H9 (cell line): ENCODE results near the gene BAIAP2. TPM values are rescaled to one million over a fixed set of nuclear protein-coding genes. Genes with fewer than 3 reads are reported as not detected.

Source experiments
- DNase-seq: peaks from one replicate; pipeline ENCODE4 v3.0.0-alpha.2; 2017
- H2AFZ ChIP-seq: one replicate; pipeline ENCODE4 v1.6.1; 2013; ENCODE audit warnings: mild to moderate bottlenecking, low read length, control low read depth, moderate library complexity
- H2AK5ac ChIP-seq: 2 replicates; pipeline ENCODE4 v1.6.1; 2013; ENCODE audit warnings: low read length, control low read depth, mixed read lengths; ENCODE audit not compliant: insufficient read length
- H2BK120ac ChIP-seq: one replicate; pipeline ENCODE4 v1.6.1; 2013; ENCODE audit warnings: low read depth, mild to moderate bottlenecking, low read length, control low read depth, inconsistent platforms; ENCODE audit not compliant: poor library complexity, severe bottlenecking
- H2BK12ac ChIP-seq: 2 replicates; pipeline ENCODE4 v1.6.1; 2013; ENCODE audit warnings: low read length, control low read depth, mixed read lengths, low read depth; ENCODE audit not compliant: insufficient read length
- H2BK15ac ChIP-seq: 2 replicates; pipeline ENCODE4 v1.6.1; 2013; ENCODE audit warnings: low read depth, low read length, control low read depth
- H2BK20ac ChIP-seq: one replicate; pipeline ENCODE4 v1.6.1; 2013; ENCODE audit warnings: low read depth, mild to moderate bottlenecking, low read length, control low read depth, inconsistent platforms; ENCODE audit not compliant: poor library complexity, severe bottlenecking
- H2BK5ac ChIP-seq: 2 replicates; pipeline ENCODE4 v1.6.1; 2013; ENCODE audit warnings: low read length, control low read depth, mixed read lengths; ENCODE audit not compliant: insufficient read length
- H3K14ac ChIP-seq: 2 replicates; pipeline ENCODE4 v1.6.1; 2013; ENCODE audit warnings: low read length, control low read depth; ENCODE audit not compliant: insufficient read depth
- H3K18ac ChIP-seq: 2 replicates; pipeline ENCODE4 v1.6.1; 2013; ENCODE audit warnings: low read depth, mild to moderate bottlenecking, mixed read lengths, low read length, control low read depth; ENCODE audit not compliant: insufficient read length
- H3K23ac ChIP-seq: 2 replicates; pipeline ENCODE4 v1.6.1; 2013; ENCODE audit warnings: low read length, control low read depth, mixed read lengths, low read depth; ENCODE audit not compliant: insufficient read length
- H3K23me2 ChIP-seq: 2 replicates; pipeline ENCODE4 v1.6.1; 2013; ENCODE audit warnings: low read depth, mild to moderate bottlenecking, mixed read lengths, low read length, control low read depth; ENCODE audit not compliant: insufficient read length, poor library complexity, severe bottlenecking
- H3K27ac ChIP-seq: 2 replicates; pipeline ENCODE4 v1.5.1; 2013; ENCODE audit warnings: low read length, control low read depth, mixed read lengths, low read depth; ENCODE audit not compliant: insufficient read length
- H3K27me3 ChIP-seq: 2 replicates; pipeline ENCODE4 v1.6.1; 2013; ENCODE audit warnings: low read length, control low read depth, inconsistent platforms; ENCODE audit not compliant: insufficient read depth
- H3K4ac ChIP-seq: 2 replicates; pipeline ENCODE4 v1.6.1; 2013; ENCODE audit warnings: low read depth, mild to moderate bottlenecking, control low read depth, inconsistent platforms, low read length, moderate library complexity
- H3K4me1 ChIP-seq: 2 replicates; pipeline ENCODE4 v1.6.1; 2013; ENCODE audit warnings: low read length, control low read depth, inconsistent platforms; ENCODE audit not compliant: insufficient read depth
- H3K4me2 ChIP-seq: 2 replicates; pipeline ENCODE4 v1.6.1; 2013; ENCODE audit warnings: low read length, control low read depth, mixed read lengths; ENCODE audit not compliant: insufficient read length, insufficient read depth
- H3K56ac ChIP-seq: 2 replicates; pipeline ENCODE4 v1.6.1; 2013; ENCODE audit warnings: low read depth, mild to moderate bottlenecking, mixed read lengths, low read length, control low read depth; ENCODE audit not compliant: insufficient read length
- H3K79me1 ChIP-seq: 2 replicates; pipeline ENCODE4 v1.6.1; 2013; ENCODE audit warnings: low read depth, mild to moderate bottlenecking, moderate library complexity, low read length, control low read depth, inconsistent platforms; ENCODE audit not compliant: insufficient read depth, poor library complexity, severe bottlenecking
- H3K79me2 ChIP-seq: 2 replicates; pipeline ENCODE4 v1.6.1; 2013; ENCODE audit warnings: low read length, control low read depth, inconsistent platforms; ENCODE audit not compliant: insufficient read depth
- H3K9ac ChIP-seq: 2 replicates; pipeline ENCODE4 v1.6.1; 2013; ENCODE audit warnings: low read length, control low read depth, mixed read lengths; ENCODE audit not compliant: insufficient read length; ENCODE audit errors: extremely low read depth
- H3K9me3 ChIP-seq: one replicate; pipeline ENCODE4 v1.6.1; 2013; ENCODE audit warnings: low read depth, low read length, inconsistent platforms; ENCODE audit not compliant: control insufficient read depth
- H3T11ph ChIP-seq: one replicate; pipeline ENCODE4 v1.6.1; 2013; ENCODE audit warnings: mild to moderate bottlenecking, low read length, control low read depth, inconsistent platforms
- H4K20me1 ChIP-seq: one replicate; pipeline ENCODE4 v1.6.1; 2013; ENCODE audit not compliant: control insufficient read depth, insufficient read length, insufficient read depth
- H4K5ac ChIP-seq: 2 replicates; pipeline ENCODE4 v1.6.1; 2013; ENCODE audit warnings: low read depth, mild to moderate bottlenecking, mixed read lengths, low read length, control low read depth; ENCODE audit not compliant: insufficient read length
- H4K8ac ChIP-seq: replicated peaks from 2 replicates; pipeline ENCODE4 v1.6.1; 2013; ENCODE audit warnings: low read length, control low read depth, mixed read lengths, low read depth; ENCODE audit not compliant: insufficient read length
- H4K91ac ChIP-seq: 2 replicates; pipeline ENCODE4 v1.6.1; 2013; ENCODE audit warnings: low read depth, mild to moderate bottlenecking, moderate library complexity, mixed read lengths, low read length, control low read depth; ENCODE audit not compliant: insufficient read length
- H3K27ac Mint-ChIP-seq, 3 experiments: 2 replicates in 2 of 3; 3 replicates in 1 of 3; pipeline ENCODE4 v1.8.0; 2020 to 2021; ENCODE audit warnings: mixed read lengths in 3 of 3, mild to moderate bottlenecking in 1 of 3, moderate library complexity in 1 of 3
- H3K27me3 Mint-ChIP-seq: 2 replicates; pipeline ENCODE4 v1.8.0; 2021; ENCODE audit warnings: low read depth, mild to moderate bottlenecking, moderate library complexity, mixed read lengths
- H3K36me3 Mint-ChIP-seq, 3 experiments: 2 replicates in 2 of 3; 3 replicates in 1 of 3; pipeline ENCODE4 v1.8.0; 2020 to 2021; ENCODE audit warnings: low read depth in 3 of 3, mixed read lengths in 3 of 3; ENCODE audit not compliant: insufficient read depth in 1 of 3
- H3K4me1 Mint-ChIP-seq, 2 experiments: 2 replicates each; pipeline ENCODE4 v1.8.0; 2020; ENCODE audit warnings: mixed read lengths in 2 of 2
- H3K4me3 Mint-ChIP-seq, 2 experiments: 2 replicates in 1 of 2; 3 replicates in 1 of 2; pipeline ENCODE4 v1.8.0; 2020 to 2021; ENCODE audit warnings: mild to moderate bottlenecking in 2 of 2, mixed read lengths in 2 of 2, moderate library complexity in 1 of 2
- H3K9me3 Mint-ChIP-seq, 2 experiments: 2 replicates in 1 of 2; 3 replicates in 1 of 2; pipeline ENCODE4 v1.8.0; 2020; ENCODE audit warnings: mild to moderate bottlenecking in 2 of 2, mixed read lengths in 2 of 2, moderate library complexity in 1 of 2
- WGBS: extraction: QIAGEN DNeasy Blood & Tissue Kit; methylation state at CpG from one replicate; pipeline ENCODE4 v1.1.7; 2013; ENCODE audit warnings: missing lambda C conversion rate, low lambda C conversion rate, mixed read lengths; ENCODE audit not compliant: insufficient read length; ENCODE audit errors: extremely low coverage; 5-methylcytosine and 5-hydroxymethylcytosine counted together
- total RNA-seq: library from RNA; stranded (reverse); gene quantifications from 2 replicates; pipeline ENCODE4 v1.2.1, GENCODE V29; 2021
- TF ChIP-seq, protein P1 (sequence below): fragments of 200-600 bp; sonication (generic); conservative IDR thresholded peaks from 3 replicates; pipeline ENCODE4 v1.8.0; 2021; ENCODE audit warnings: antibody characterized with exemption, mild to moderate bottlenecking

BAIAP2 gene
- total RNA-seq, 1 experiment from 2014 or later, result 27.8 TPM

DNA sequence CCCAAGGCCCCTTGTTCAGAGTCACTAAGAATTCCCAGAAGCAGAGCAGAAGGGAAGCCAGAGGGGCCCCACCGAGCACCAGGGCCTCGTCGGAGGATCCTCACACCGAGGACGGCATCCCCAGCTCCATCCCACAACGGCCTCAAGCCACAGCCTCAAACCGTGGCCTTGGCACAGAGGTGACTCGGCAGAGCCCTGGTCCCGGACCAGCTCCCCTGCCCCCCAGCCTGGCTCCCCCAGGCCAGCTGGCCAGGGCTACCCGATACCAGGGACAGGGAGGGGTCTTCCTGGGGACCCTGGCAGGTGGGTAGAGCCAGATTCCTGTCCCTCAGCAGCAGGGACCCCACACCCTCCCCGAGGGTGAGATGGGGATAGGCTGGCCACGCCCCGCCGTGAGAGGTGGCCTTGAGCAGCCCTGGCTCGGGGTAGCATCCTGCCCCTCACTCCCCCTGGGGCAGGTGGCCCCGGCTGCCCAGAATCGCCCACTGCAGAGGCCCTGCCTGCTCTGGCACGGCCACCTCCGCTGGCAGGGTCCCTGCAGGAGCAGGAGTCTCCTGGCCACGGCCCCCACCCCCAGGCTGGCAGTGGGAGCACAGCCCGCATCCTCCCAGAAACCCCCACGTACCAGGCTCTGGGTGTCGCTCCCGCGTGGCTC is 124.8 kb downstream of the BAIAP2 start:
- Histone ChIP-seq H3K9ac (no peak overlapping the region), H3K23ac (no peak overlapping the region), H3K79me1 (no peaks in the 10 kb centered on the region), H3K23me2 (no peaks in the 10 kb centered on the region), H3K56ac (no peak overlapping the region), H3K79me2 (no peaks in the 10 kb centered on the region), H2BK20ac (no peak overlapping the region), H2BK5ac (no peak overlapping the region), H3K9me3 (no peaks in the 10 kb centered on the region), H4K8ac (no peak overlapping the region), H3K27me3 (no peaks in the 10 kb centered on the region), H3K18ac (no peak overlapping the region), H3K4me1 (no peaks in the 10 kb centered on the region), H2AK5ac (no peak overlapping the region), H2BK15ac (no peak overlapping the region), H3K4ac (no peak overlapping the region), H3T11ph (no peak overlapping the region), H4K5ac (no peak overlapping the region), H3K14ac (no peak overlapping the region), H3K27ac (no peak overlapping the region), H2AFZ (no peak overlapping the region), H2BK12ac (no peak overlapping the region), H4K20me1 (no peaks in the 10 kb centered on the region), H2BK120ac (no peak overlapping the region), H3K4me2 (no peak overlapping the region), H4K91ac (no peak overlapping the region)
- Mint-ChIP-seq H3K4me3 (no peak overlapping the region), H3K36me3 (no peaks in the 10 kb centered on the region), H3K4me1 (no peaks in the 10 kb centered on the region), H3K27ac (no peak overlapping the region), H3K9me3 (no peaks in the 10 kb centered on the region), H3K27me3 (peaks cover 2% of the 10 kb centered on the region; the same call in 1 of the 2 replicates)
- TF ChIP-seq, protein P1, sequence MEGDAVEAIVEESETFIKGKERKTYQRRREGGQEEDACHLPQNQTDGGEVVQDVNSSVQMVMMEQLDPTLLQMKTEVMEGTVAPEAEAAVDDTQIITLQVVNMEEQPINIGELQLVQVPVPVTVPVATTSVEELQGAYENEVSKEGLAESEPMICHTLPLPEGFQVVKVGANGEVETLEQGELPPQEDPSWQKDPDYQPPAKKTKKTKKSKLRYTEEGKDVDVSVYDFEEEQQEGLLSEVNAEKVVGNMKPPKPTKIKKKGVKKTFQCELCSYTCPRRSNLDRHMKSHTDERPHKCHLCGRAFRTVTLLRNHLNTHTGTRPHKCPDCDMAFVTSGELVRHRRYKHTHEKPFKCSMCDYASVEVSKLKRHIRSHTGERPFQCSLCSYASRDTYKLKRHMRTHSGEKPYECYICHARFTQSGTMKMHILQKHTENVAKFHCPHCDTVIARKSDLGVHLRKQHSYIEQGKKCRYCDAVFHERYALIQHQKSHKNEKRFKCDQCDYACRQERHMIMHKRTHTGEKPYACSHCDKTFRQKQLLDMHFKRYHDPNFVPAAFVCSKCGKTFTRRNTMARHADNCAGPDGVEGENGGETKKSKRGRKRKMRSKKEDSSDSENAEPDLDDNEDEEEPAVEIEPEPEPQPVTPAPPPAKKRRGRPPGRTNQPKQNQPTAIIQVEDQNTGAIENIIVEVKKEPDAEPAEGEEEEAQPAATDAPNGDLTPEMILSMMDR, result no peak
- no peak for DNase-seq
- WGBS, result no CpG with 5 or more reads among the region's 25 CpGs
